ENCODE data around the gene ZNF77.

GRCh38 chr19:2988568-2988967 lies 43.8 kb upstream of the ZNF77 start:
- TF ChIP-seq CTCF (IDR thresholded peaks at IDR 0.05; ENCODE audit: low read depth, low read length, poor library complexity, severe bottlenecking) (no peak), EZH2phosphoT487 (IDR thresholded peaks at IDR 0.05; ENCODE audit: borderline replicate concordance, low read length) (no peak)
